Hematopoietic multipotent progenitor cell treated with erythropoietin and hydrocortisone succinate and interleukin-3 and kit ligand, for 15 days (in vitro differentiated cells): ENCODE results near the gene GRB10.

Source experiments
- DNase-seq: peaks from one replicate; pipeline ENCODE4 v3.0.0-alpha.2; 2015; ENCODE audit warnings: low spot score

Gene GRB10

GRCh38 chr7:50718876-50719275 lies 63.8 kb downstream of the GRB10 start:
- DNase-seq = no peak

GRCh38 chr7:50718311-50718710 lies 64.4 kb downstream of the GRB10 start:
- no peak for DNase-seq

GRCh38 chr7:50717181-50717580 lies 65.5 kb downstream of the GRB10 start:
- DNase-seq = no peak

GRCh38 chr7:50714857-50715256 lies 67.8 kb downstream of the GRB10 start:
- DNase-seq = no peak

DNA sequence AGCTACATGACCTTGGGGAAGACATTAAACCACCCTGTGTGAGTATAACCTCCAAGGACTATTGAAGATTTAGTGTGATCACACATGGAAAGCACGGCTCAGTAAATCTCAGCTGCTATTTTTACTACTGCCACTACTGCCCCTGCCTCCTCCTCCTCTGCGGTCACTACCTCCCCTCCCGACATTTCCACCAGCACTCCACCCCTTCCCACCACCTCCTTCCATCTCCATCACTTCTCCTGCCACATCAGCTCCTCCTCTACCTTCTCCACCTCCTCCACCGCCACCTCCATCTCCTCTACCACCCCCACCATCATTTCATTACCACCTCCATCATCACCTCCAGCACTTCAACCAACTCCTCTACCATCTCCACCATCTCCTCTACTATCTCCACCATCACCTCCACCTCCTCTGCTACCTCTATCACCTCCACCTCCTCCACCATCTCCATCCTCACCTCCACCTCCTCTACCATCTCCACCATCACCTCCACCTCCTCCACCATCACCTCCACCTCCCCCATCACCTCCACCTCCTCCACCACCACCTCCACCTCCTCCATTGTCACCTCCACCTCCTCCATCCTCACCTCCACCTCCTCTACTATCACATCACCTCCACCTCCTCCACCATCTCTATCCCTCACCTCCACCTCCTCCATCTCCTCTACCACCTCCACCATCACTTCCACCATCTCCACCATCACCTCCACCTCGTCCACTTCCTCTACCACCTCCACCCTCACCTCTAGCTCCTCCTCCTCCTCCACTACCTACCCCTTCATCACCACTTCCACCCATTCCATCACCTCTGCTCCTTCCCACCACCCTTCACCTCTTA lies 69.4 kb downstream of the GRB10 start:
- no peak for DNase-seq

DNA sequence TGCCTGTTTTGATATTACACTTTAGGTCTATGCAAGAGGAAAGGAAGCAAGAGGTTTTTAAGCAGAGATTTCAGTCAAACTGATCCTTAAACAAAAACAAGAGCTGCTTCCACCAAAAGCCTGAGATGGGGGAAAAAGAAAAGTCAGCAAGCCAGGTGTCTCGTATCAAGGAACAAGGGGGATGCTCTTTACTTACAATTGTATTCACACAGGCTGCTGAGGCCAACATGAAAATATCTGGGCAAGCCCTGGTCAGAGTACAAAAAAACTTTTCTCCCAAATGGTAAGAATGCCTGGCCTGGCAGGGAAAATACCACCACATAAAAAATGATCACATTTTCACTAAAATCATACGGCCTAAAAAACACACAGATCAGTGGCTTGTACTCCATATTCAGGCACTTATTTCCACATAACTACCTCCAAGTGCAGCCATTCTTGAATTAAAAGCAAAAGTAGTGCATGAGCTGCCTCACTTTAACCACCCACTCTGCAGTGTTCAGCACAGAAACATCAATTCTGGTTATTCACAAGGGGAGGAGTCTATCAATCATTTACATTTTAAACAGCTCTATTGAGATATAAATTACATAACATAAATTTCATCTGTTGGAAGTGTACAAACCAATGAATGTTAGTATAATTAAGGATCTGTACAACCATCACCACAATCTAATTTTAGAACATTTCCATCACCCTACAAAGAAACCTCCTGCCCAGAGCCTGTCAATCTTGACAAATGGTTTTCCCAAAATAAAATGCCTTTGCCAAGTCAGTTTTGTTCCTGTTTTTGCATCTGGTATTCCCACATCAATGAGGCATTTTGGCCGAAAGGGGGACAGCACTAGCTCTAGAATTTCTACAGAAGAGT lies 70.2 kb downstream of the GRB10 start:
- DNase-seq = no peak

DNA sequence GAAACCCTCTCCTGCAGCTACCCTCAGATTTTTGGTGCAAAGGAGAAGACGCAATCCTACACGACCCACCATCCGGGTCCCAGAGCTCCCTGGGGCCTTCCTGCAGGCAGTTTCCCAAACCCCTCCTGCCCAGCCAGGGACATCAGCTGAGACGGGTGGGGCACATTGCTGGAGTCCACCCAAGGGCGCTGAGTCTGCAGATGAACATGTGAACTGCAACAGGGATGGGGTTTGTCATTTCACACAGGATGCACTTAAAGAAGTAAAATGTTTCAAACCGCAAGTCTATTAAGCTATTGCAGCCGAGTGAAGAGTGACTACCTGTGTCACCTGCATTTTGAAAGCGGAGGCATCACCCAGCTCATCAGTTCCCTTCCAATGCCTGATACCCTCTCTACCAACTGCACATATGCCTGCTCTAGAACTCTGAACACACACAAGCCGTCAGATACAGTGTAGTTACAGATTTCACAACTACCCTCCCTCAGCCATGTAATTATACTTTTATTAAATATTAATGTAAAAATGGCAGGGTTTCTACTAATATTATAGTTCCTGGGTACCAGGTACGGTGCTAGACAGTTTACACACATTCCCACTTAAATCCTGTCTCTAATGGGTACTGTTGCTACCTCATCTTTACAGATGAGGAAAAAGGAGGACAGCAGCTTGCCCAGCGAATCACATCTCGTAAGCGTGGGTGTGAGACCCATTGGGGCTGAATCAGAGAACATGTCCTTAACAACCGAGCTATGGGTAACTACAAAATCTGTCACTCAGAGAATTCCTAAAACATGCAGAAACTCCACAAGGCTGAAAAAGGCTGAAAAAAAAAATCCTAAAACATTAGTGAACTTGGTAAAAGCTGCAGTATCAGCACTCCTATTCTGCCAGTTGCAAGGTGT lies 71.2 kb downstream of the GRB10 start:
- DNase-seq = peak; percentile 69

DNA sequence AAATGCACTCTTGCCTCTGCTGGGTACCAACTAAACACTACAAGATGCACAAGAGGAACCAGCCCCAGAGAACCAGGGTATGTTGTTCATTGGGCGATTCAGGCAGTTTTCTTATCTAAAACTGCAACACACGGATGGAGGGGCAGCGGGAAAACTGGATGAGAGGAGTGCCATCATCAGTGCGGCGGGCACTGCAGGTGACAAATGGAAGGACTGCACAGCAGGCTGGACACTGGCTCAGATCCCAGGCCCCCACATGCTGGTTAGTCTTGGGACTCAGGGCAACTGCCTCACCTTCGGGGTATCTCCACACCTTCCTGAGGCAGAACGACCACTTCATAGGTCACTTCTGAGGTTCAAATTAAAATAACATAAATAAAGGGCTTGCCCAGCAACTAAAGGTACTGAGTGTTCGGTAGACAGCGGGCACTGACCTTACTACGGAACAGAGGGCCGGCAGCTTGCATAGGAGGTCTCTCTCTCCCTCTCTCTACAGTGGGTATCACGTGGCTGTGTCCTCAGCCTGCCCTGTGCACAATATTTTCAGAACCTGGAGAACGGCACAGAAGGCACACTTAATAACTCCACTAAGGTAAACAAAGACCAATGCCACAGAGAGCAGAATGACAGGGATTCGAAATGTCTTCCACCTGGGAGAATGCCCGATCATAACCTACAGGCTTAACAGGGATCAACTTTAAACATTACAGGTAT lies 72.1 kb downstream of the GRB10 start:
- no peak for DNase-seq

DNA sequence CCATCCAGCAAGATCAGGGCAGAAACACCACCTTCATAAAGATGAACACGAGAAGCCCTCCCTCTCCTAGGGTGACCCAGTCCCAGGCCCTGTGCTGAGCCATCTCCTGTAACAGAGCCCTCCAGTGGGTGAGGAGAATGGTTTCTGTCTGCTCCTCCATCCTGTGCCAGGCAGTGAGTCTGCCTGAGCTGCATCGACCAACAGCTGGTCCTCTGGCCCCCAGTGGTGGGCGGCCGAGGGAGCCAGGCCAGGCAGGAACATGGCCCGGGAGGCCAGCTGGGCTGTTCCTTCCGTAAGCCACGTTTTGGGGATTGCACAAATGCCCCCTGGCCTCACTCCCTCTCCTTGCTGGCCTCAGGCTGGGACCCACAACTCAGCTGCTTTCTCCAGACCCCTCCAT lies 73.5 kb downstream of the GRB10 start:
- no peak for DNase-seq

DNA sequence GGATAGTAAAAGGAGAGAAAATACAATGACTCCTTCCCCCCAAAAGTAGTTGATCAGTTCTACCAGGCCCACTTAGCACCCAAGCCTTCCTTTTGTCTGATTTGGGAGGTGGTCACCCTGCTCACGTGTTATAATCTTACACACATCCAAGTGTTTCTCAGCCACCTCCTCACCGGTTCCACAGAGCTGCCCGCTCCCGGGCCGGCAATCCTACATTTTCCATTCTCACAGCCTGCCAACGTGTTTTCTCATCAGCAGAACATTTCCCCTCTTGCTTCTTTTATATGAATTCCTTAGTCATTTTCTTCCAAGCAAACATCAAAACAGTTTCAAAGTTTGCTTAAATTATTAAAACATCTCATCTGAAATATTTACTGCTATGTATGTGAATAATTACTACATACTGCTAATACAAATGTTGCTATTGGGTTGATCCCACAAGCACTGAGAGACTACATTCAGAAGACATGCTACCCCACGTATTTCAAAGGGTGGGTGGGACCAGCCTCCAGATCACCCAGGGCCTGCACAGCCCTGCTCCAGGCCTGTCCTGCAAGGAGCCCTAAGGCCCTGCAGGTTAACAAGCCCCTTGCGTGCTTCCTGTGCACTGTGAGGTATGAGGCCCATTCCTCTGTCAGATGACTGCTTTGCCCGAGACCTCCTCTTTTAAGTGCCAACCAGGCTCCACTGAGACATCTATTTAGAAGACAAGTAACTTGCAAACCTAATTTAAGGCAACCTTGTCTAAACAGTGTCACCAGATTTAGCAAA lies 75.3 kb downstream of the GRB10 start:
- DNase-seq = no peak

DNA sequence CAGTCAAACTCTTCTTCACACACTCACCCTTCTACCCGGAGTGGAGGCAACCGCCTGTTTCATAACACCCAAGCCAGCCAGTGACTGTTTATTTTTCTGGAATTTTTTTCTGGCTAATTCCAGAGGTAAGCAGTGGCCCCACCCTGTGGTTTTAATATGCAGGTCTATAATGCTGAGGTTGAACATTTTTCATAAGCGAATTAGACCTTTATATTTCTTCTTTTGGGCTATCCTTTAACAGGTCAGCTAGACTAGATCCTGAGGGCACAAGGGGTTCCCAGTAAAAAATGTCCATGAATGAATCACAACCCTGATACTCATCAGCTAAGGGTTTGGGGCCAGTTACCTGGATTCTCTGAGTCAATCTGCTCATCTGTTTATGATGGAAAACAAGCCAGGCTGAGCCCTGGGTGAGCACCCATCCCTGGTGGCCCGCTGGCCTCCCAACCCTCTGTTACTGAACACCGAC lies 76.2 kb downstream of the GRB10 start:
- no peak for DNase-seq

GRCh38 chr7:50704844-50705243 lies 77.9 kb downstream of the GRB10 start:
- DNase-seq = no peak

- DNase-seq = no peak
Observed at GRCh38 chr7:50703654-50704053, 79.0 kb downstream of the GRB10 start.

GRCh38 chr7:50699143-50699542 lies 83.6 kb downstream of the GRB10 start:
- no peak for DNase-seq

- DNase-seq = no peak
Observed at GRCh38 chr7:50697748-50698147, 84.9 kb downstream of the GRB10 start.

DNA sequence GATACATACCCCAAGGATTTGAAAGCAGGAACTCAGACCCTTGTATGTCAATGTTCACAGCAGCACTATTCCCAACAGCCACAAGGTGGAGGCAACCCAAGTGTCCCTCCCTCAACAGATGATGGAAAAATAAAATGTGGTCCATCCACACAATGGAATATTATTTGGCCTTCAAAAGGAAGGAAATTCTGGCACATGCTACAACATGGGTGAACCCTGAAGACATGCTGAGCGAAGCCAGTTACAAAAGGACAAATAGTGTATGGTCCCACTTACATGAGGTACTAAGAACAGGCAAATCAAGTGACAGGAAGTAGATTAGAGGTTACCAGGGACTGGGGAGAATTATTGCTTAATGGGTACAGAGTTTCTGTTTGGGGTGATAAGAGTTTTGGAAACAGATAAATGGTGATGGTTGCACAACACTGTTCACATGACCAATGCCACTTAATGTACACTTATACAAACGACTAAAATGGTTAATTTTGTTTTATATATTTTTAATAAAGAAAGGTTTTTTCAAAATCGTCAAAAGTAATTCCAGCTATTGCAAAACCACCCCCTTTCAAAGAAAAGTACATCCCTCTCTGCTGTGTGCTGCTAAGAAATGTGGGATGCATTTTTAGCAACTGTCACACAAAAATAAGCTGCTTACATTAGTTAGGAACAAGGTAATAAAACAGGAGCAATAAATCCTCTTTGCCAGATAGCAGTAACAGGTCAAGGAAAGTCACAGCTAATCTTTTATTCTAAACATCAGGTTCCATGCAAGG lies 85.7 kb downstream of the GRB10 start:
- peak; percentile 69 for DNase-seq

DNA sequence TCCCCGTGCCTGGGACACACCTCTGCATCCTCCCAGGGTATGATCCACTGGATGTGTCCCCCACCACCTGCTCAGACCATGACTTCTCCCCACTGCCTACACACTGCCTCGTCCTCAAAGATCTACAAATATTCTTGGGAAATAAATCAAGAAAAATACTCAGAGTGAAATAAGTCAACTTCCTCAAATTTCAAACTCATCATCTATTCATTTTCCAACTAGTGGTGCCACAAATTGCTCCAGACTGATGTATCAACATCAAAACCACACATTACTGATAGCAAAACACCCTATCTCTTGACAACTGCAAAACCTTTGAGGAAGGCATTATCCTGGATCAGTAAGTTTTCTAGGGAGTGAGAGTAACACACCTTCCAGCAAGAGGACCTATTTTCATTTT lies 87.7 kb downstream of the GRB10 start:
- no peak for DNase-seq

- no peak for DNase-seq
Observed at GRCh38 chr7:50693455-50694130, 89.1 kb downstream of the GRB10 start.

DNA sequence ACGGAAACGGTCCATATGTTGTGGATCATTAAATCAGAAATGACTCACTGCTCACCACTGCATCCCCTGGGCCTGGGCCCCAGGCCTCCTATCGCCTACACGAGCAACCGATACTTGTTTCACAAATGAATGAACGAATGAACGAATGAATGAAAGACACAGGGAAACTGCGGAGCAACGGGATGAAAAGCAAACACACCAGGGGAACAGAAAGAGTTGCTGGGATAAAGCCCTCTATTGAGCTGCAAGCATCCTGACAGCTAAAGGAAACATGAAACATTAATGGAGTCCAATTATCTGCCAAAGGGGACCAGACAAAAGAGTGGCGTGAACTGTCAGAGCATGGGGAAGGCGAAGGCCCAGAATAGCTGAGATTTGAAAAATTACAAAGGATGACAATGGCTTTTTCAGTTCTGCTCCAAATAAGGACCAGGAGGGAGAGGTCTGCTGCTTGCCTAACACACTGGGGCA lies 92.1 kb downstream of the GRB10 start:
- no peak for DNase-seq
